Measurements from ENCODE around the gene PLCL1. TPM values are rescaled to one million over a fixed set of nuclear protein-coding genes. Genes with fewer than 3 reads are reported as not detected.

Gene PLCL1
- total and polyA plus RNA-seq, 3 experiments from 2014 or later = 0.70 to 2.0 (median 0.71) TPM

GRCh38 chr2:197866455-197866854 is 62.1 kb downstream of the PLCL1 start:
- no peak for DNase-seq
- no peaks in the 10 kb centered on the region for H3K36me3 ChIP-seq (ENCODE audit: insufficient read depth, low read length)
- H3K27ac ChIP-seq (ENCODE audit: low read depth, low read length) = no peak overlapping the region
- Mint-ChIP-seq H3K9me3 (no peaks in the 10 kb centered on the region), H3K27ac (no peak overlapping the region), H3K4me1 (peaks cover 13 to 43% (median 16%) of the 10 kb centered on the region in 3 donors), H3K4me3 (no peak overlapping the region), H3K27me3 (peaks cover 0 to 1% of the 10 kb centered on the region in 2 donors), H3K36me3 (peaks cover 0 to 3% (median 0%) of the 10 kb centered on the region in 3 donors)
- no peaks in the 10 kb centered on the region for H3K9me3 ChIP-seq (ENCODE audit: low read length)
- ChIA-PET POLR2A (interaction anchor here (0.9 kb wide), 1 partner anchor 20 kb away, joined by 4 read pairs; no protein-coding TSS in a partner anchor), CTCF (no interaction called here)
- peaks cover 57% of the 10 kb centered on the region for H3K4me1 ChIP-seq (ENCODE audit: insufficient read depth, low read length)
- H3K4me3 ChIP-seq (ENCODE audit: low read length) = no peak overlapping the region
- no peaks in the 10 kb centered on the region for H3K27me3 ChIP-seq (ENCODE audit: insufficient read depth, low read length, poor library complexity, severe bottlenecking)

DNA sequence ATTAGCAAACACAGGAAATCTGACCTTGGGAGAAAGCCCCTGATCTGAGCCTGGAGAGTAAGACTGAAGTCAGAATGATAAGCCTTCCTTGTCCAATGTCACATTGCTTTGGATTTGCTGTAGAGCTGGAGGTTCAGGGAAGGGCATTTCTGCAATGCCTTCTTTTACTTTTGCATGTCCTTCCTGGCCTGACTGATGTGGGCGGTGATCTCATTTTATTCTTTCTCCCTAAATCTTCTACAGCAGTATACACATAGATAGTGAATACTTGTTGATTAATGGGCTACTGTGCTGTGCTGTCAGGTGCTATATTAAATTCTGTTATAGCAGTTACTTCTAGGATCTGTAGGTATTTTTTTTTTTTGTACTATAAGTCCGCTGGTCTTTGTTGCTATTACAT is 62.6 kb downstream of the PLCL1 start:
- H3K4me1 ChIP-seq (ENCODE audit: insufficient read depth, low read length) = peaks cover 62% of the 10 kb centered on the region
- Mint-ChIP-seq H3K27ac (no peak overlapping the region), H3K4me3 (no peak overlapping the region), H3K27me3 (peaks cover 0 to 1% of the 10 kb centered on the region in 2 donors), H3K9me3 (no peaks in the 10 kb centered on the region), H3K36me3 (peaks cover 0 to 3% (median 0%) of the 10 kb centered on the region in 3 donors), H3K4me1 (peaks cover 13 to 48% (median 16%) of the 10 kb centered on the region in 3 donors)
- H3K27ac ChIP-seq (ENCODE audit: low read depth, low read length) = no peak overlapping the region
- no peaks in the 10 kb centered on the region for H3K27me3 ChIP-seq (ENCODE audit: insufficient read depth, low read length, poor library complexity, severe bottlenecking)
- H3K4me3 ChIP-seq (ENCODE audit: low read length) = no peak overlapping the region
- POLR2A ChIA-PET = interaction anchor here (0.9 kb wide), 1 partner anchor 21 kb away, joined by 4 read pairs; no protein-coding TSS in a partner anchor
- no peak for DNase-seq
- CTCF ChIA-PET = no interaction called here
- H3K36me3 ChIP-seq (ENCODE audit: insufficient read depth, low read length) = no peaks in the 10 kb centered on the region
- H3K9me3 ChIP-seq (ENCODE audit: low read length) = no peaks in the 10 kb centered on the region

GRCh38 chr2:197867624-197868023 is 63.2 kb downstream of the PLCL1 start:
- H3K27ac ChIP-seq (ENCODE audit: low read depth, low read length) = no peak overlapping the region
- H3K4me1 ChIP-seq (ENCODE audit: insufficient read depth, low read length) = peaks cover 61% of the 10 kb centered on the region
- Mint-ChIP-seq H3K4me1 (peaks cover 13 to 50% (median 16%) of the 10 kb centered on the region in 3 donors), H3K36me3 (no peaks in the 10 kb centered on the region), H3K9me3 (no peaks in the 10 kb centered on the region), H3K4me3 (no peak overlapping the region), H3K27ac (peak overlapping the region in 1 of 8 donors; percentile 73), H3K27me3 (peaks cover 0 to 1% of the 10 kb centered on the region in 2 donors)
- CTCF ChIA-PET = no interaction called here
- no peaks in the 10 kb centered on the region for H3K9me3 ChIP-seq (ENCODE audit: low read length)
- POLR2A ChIA-PET = no interaction called here
- no peaks in the 10 kb centered on the region for H3K27me3 ChIP-seq (ENCODE audit: insufficient read depth, low read length, poor library complexity, severe bottlenecking)
- H3K36me3 ChIP-seq (ENCODE audit: insufficient read depth, low read length) = no peaks in the 10 kb centered on the region
- no peak overlapping the region for H3K4me3 ChIP-seq (ENCODE audit: low read length)
- no peak for DNase-seq

- Mint-ChIP-seq H3K36me3 (no peaks in the 10 kb centered on the region), H3K27me3 (peaks cover 0 to 1% of the 10 kb centered on the region in 2 donors), H3K27ac (peak overlapping the region in 1 of 8 donors; percentile 73), H3K4me1 (peaks cover 13 to 48% (median 16%) of the 10 kb centered on the region in 3 donors), H3K9me3 (no peaks in the 10 kb centered on the region), H3K4me3 (no peak overlapping the region)
- CTCF ChIA-PET = no interaction called here
- POLR2A ChIA-PET = no interaction called here
- Histone ChIP-seq H3K9me3 (ENCODE audit: low read length) (no peaks in the 10 kb centered on the region), H3K27ac (ENCODE audit: low read depth, low read length) (no peak overlapping the region), H3K4me1 (ENCODE audit: insufficient read depth, low read length) (peaks cover 60% of the 10 kb centered on the region), H3K36me3 (ENCODE audit: insufficient read depth, low read length) (no peaks in the 10 kb centered on the region), H3K4me3 (ENCODE audit: low read length) (no peak overlapping the region), H3K27me3 (ENCODE audit: insufficient read depth, low read length, poor library complexity, severe bottlenecking) (no peaks in the 10 kb centered on the region)
- DNase-seq = no peak
Measured at GRCh38 chr2:197868206-197868605, 63.8 kb downstream of the PLCL1 start.

- H3K27me3 Mint-ChIP-seq = peaks cover 0 to 1% of the 10 kb centered on the region in 2 donors
- ChIA-PET POLR2A (no interaction called here), CTCF (no interaction called here)
- Histone ChIP-seq H3K4me1 (ENCODE audit: insufficient read depth, low read length) (peaks cover 60% of the 10 kb centered on the region), H3K27me3 (ENCODE audit: insufficient read depth, low read length, poor library complexity, severe bottlenecking) (no peaks in the 10 kb centered on the region), H3K27ac (ENCODE audit: low read depth, low read length) (no peak overlapping the region), H3K9me3 (ENCODE audit: low read length) (no peaks in the 10 kb centered on the region), H3K4me3 (ENCODE audit: low read length) (no peak overlapping the region), H3K36me3 (ENCODE audit: insufficient read depth, low read length) (no peaks in the 10 kb centered on the region)
- H3K4me3 Mint-ChIP-seq = peak overlapping the region in 1 of 7 donors; percentile 48
- H3K4me1 Mint-ChIP-seq = peaks cover 13 to 48% (median 16%) of the 10 kb centered on the region in 3 donors
- DNase-seq = no peak
- H3K36me3 Mint-ChIP-seq = no peaks in the 10 kb centered on the region
- H3K9me3 Mint-ChIP-seq = no peaks in the 10 kb centered on the region
- H3K27ac Mint-ChIP-seq = peak overlapping the region in 4 of 8 donors; percentile 49 to 96 (median 77)
Measured at GRCh38 chr2:197869041-197869440, 64.6 kb downstream of the PLCL1 start.

DNA sequence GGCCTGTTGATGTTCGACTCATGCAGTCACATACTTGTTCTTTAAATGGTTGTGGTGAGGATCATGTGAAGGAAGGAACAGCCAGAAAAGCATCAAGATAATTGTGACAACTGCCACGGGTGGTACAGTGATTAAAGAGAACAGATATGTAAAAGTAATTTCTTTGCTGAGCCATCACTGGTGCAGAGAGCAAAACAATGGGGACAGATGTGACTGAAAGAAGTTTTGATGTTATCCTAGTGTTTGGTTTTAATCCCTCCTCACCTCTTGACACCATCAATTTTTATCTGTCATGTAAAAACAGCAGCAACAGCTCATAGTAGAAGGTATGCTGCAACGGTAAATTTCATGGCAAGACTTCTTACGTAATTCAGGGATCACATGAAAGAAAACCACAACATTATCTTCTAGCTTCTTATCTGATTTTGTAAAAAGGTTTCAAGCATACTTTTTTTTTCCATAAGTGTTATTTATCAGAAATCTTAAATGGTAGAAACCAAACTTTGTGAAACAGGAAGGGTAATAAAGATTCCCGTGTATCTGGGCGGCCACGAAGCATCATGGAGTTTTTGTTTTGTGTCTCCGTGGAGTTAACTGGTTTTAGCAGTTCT is 65.2 kb downstream of the PLCL1 start:
- ChIA-PET POLR2A (no interaction called here), CTCF (no interaction called here)
- Mint-ChIP-seq H3K27ac (peak overlapping the region in 6 of 8 donors; percentile 18 to 96 (median 67)), H3K9me3 (no peaks in the 10 kb centered on the region), H3K27me3 (peaks cover 0 to 1% of the 10 kb centered on the region in 2 donors), H3K36me3 (no peaks in the 10 kb centered on the region), H3K4me3 (peak overlapping the region in 6 of 7 donors; percentile 7 to 53 (median 48)), H3K4me1 (peaks cover 13 to 48% (median 16%) of the 10 kb centered on the region in 3 donors)
- peaks cover 60% of the 10 kb centered on the region for H3K4me1 ChIP-seq (ENCODE audit: insufficient read depth, low read length)
- no peaks in the 10 kb centered on the region for H3K36me3 ChIP-seq (ENCODE audit: insufficient read depth, low read length)
- H3K4me3 ChIP-seq (ENCODE audit: low read length) = peak overlapping the region; percentile 14
- no peaks in the 10 kb centered on the region for H3K27me3 ChIP-seq (ENCODE audit: insufficient read depth, low read length, poor library complexity, severe bottlenecking)
- H3K27ac ChIP-seq (ENCODE audit: low read depth, low read length) = no peak overlapping the region
- peak in 2 of 5 donors; percentile 37 to 73 for DNase-seq
- no peaks in the 10 kb centered on the region for H3K9me3 ChIP-seq (ENCODE audit: low read length)

GRCh38 chr2:197870137-197870536 is 65.7 kb downstream of the PLCL1 start:
- H3K27ac ChIP-seq (ENCODE audit: low read depth, low read length) = no peak overlapping the region
- CTCF ChIA-PET = no interaction called here
- no peaks in the 10 kb centered on the region for H3K9me3 Mint-ChIP-seq
- no peaks in the 10 kb centered on the region for H3K36me3 ChIP-seq (ENCODE audit: insufficient read depth, low read length)
- no peaks in the 10 kb centered on the region for H3K36me3 Mint-ChIP-seq
- H3K27me3 ChIP-seq (ENCODE audit: insufficient read depth, low read length, poor library complexity, severe bottlenecking) = no peaks in the 10 kb centered on the region
- POLR2A ChIA-PET = no interaction called here
- peak overlapping the region in 6 of 7 donors; percentile 7 to 53 (median 48) for H3K4me3 Mint-ChIP-seq
- DNase-seq = no peak
- H3K9me3 ChIP-seq (ENCODE audit: low read length) = no peaks in the 10 kb centered on the region
- H3K4me1 ChIP-seq (ENCODE audit: insufficient read depth, low read length) = peaks cover 60% of the 10 kb centered on the region
- H3K4me1 Mint-ChIP-seq = peaks cover 13 to 48% (median 16%) of the 10 kb centered on the region in 3 donors
- H3K27me3 Mint-ChIP-seq = peaks cover 0 to 1% of the 10 kb centered on the region in 2 donors
- H3K27ac Mint-ChIP-seq = peak overlapping the region in 6 of 8 donors; percentile 18 to 96 (median 67)
- peak overlapping the region; percentile 14 for H3K4me3 ChIP-seq (ENCODE audit: low read length)

GRCh38 chr2:197871780-197872456 is 67.5 kb downstream of the PLCL1 start:
- no peak for DNase-seq
- Mint-ChIP-seq H3K36me3 (no peaks in the 10 kb centered on the region), H3K9me3 (no peaks in the 10 kb centered on the region), H3K27ac (peak overlapping the region in 2 of 8 donors; percentile 15 to 78), H3K27me3 (peaks cover 0 to 1% of the 10 kb centered on the region in 2 donors), H3K4me3 (peak overlapping the region in 2 of 7 donors; percentile 4 to 18), H3K4me1 (peaks cover 13 to 48% (median 16%) of the 10 kb centered on the region in 3 donors)
- Histone ChIP-seq H3K4me3 (ENCODE audit: low read length) (no peak overlapping the region), H3K27me3 (ENCODE audit: insufficient read depth, low read length, poor library complexity, severe bottlenecking) (no peaks in the 10 kb centered on the region), H3K27ac (ENCODE audit: low read depth, low read length) (no peak overlapping the region), H3K36me3 (ENCODE audit: insufficient read depth, low read length) (no peaks in the 10 kb centered on the region), H3K9me3 (ENCODE audit: low read length) (no peaks in the 10 kb centered on the region), H3K4me1 (ENCODE audit: insufficient read depth, low read length) (peaks cover 54% of the 10 kb centered on the region)
- CTCF ChIA-PET = no interaction called here
- POLR2A ChIA-PET = interaction anchor here (0.6 kb wide), 1 partner anchor 1864 kb away, joined by 3 read pairs; no protein-coding TSS in a partner anchor

Measured in CD8-positive, alpha-beta memory T cell (primary cell).